MM.1S (cell line): ENCODE results near the gene PAPSS1.

Experiments
- EZH2 ChIP-seq: fragments of 300-600 bp; sonication (generic); optimal IDR thresholded peaks from 2 replicates; pipeline ENCODE3; 2017; ENCODE audit warnings: low read depth, mild to moderate bottlenecking, antibody characterized with exemption, low read length, mixed read lengths
- EZH2phosphoT487 ChIP-seq: fragments of 300-600 bp; sonication (generic); IDR thresholded peaks from 2 replicates; pipeline ENCODE4 v1.6.1; 2018; ENCODE audit warnings: antibody characterized with exemption, low read length
- TF ChIP-seq, protein P1 (sequence below): fragments of 300-600 bp; sonication (generic); IDR thresholded peaks from 2 replicates; pipeline ENCODE4 v1.5.1; 2016; ENCODE audit warnings: antibody characterized with exemption, low read length, mixed read lengths

DNA sequence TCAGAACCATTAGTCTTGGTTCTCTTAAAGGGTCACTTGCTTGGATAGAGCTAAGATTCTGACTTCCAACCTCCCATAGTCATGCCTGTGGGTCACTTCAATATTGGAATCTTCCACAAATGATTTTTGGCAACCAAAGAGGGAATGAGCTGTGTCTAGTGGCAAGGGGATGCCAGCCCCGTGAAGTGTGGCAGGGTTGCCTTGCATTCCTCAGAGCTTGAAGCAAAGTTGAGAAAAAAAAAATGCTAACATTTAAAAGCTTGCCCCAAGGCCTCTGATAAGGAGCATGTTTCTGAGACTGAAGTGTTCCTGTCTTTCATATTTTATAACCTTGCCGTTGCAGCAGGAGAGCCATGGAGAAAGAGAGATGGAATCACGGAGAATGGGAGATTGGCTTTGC is 120.2 kb downstream of the PAPSS1 start:
- TF ChIP-seq EZH2 (no peak), EZH2phosphoT487 (no peak)
- TF ChIP-seq, protein P1, sequence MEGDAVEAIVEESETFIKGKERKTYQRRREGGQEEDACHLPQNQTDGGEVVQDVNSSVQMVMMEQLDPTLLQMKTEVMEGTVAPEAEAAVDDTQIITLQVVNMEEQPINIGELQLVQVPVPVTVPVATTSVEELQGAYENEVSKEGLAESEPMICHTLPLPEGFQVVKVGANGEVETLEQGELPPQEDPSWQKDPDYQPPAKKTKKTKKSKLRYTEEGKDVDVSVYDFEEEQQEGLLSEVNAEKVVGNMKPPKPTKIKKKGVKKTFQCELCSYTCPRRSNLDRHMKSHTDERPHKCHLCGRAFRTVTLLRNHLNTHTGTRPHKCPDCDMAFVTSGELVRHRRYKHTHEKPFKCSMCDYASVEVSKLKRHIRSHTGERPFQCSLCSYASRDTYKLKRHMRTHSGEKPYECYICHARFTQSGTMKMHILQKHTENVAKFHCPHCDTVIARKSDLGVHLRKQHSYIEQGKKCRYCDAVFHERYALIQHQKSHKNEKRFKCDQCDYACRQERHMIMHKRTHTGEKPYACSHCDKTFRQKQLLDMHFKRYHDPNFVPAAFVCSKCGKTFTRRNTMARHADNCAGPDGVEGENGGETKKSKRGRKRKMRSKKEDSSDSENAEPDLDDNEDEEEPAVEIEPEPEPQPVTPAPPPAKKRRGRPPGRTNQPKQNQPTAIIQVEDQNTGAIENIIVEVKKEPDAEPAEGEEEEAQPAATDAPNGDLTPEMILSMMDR: no peak
